A673 (cell line): Measurements from ENCODE around the gene SREBF2. TPM values are rescaled to one million over a fixed set of nuclear protein-coding genes. Genes with fewer than 3 reads are reported as not detected.

Experiments
- Bru-seq: library from RNA; stranded (reverse); fragments of 400-500 nt; gene quantifications from one replicate; lab custom pipeline; 2021; lab: Mats Ljungman, UMichigan
- BruChase-seq, 2 experiments: library from RNA; stranded (reverse); fragments of 400-500 nt; gene quantifications; one replicate each; lab custom pipeline; 2021; lab: Mats Ljungman, UMichigan
- BruUV-seq: library from RNA; stranded (reverse); fragments of 400-500 nt; replicated peaks from 2 replicates; lab custom pipeline; 2021; lab: Mats Ljungman, UMichigan
- CTCF ChIA-PET: fragments of 300-600 bp; sonication (Branson Sonifier 250); formaldehyde crosslinking; loops from one replicate; lab custom pipeline; 2022; ENCODE audit warnings: antibody characterized with exemption; lab: Charles Lee
- POLR2A ChIA-PET: fragments of 300-600 bp; sonication (Branson Sonifier 250); formaldehyde crosslinking; loops from one replicate; lab custom pipeline; 2022; ENCODE audit warnings: antibody characterized with exemption; ENCODE audit not compliant: low non-redundant PET; lab: Charles Lee
- DNase-seq: peaks from one replicate; pipeline ENCODE4 v3.0.0-alpha.2; 2015; ENCODE audit warnings: low spot score
- H3K27ac ChIP-seq: fragments of 200-600 bp; sonication (generic); 2 replicates; pipeline ENCODE4 v1.5.1; 2016; ENCODE audit warnings: mixed run types, low read depth, mild to moderate bottlenecking, mixed read lengths, antibody characterized with exemption, low read length; ENCODE audit not compliant: poor library complexity, severe bottlenecking
- H3K27me3 ChIP-seq: fragments of 200-600 bp; sonication (generic); replicated peaks from 2 replicates; pipeline ENCODE4 v1.6.1; 2017; ENCODE audit warnings: mixed run types, low read depth, mild to moderate bottlenecking, mixed read lengths, antibody characterized with exemption, low read length; ENCODE audit not compliant: insufficient read depth, poor library complexity
- H3K36me3 ChIP-seq: fragments of 200-600 bp; sonication (generic); 2 replicates; pipeline ENCODE4 v1.6.1; 2016; ENCODE audit warnings: mixed run types, mild to moderate bottlenecking, mixed read lengths, antibody characterized with exemption, low read length; ENCODE audit not compliant: insufficient read depth, poor library complexity, severe bottlenecking
- H3K4me1 ChIP-seq: fragments of 200-600 bp; sonication (generic); 2 replicates; pipeline ENCODE4 v1.6.1; 2017; ENCODE audit warnings: mixed run types, mild to moderate bottlenecking, mixed read lengths, antibody characterized with exemption, low read length; ENCODE audit not compliant: insufficient read depth, poor library complexity, severe bottlenecking
- H3K4me3 ChIP-seq: fragments of 200-600 bp; sonication (generic); 2 replicates; pipeline ENCODE4 v1.5.1; 2016; ENCODE audit warnings: low read depth, mixed run types, mild to moderate bottlenecking, mixed read lengths, low read length; ENCODE audit not compliant: poor library complexity, severe bottlenecking
- H3K9me3 ChIP-seq: fragments of 200-600 bp; sonication (generic); 2 replicates; pipeline ENCODE4 v1.6.1; 2016; ENCODE audit warnings: mixed run types, low read depth, mild to moderate bottlenecking, mixed read lengths, antibody characterized with exemption, low read length; ENCODE audit not compliant: poor library complexity, severe bottlenecking
- EZH2 ChIP-seq: fragments of 200-600 bp; sonication (generic); IDR thresholded peaks from 2 replicates; pipeline ENCODE4 v1.6.1; 2017; ENCODE audit warnings: borderline replicate concordance, low read depth, mild to moderate bottlenecking, mixed read lengths, antibody characterized with exemption, low read length; ENCODE audit not compliant: poor library complexity, severe bottlenecking
- intact Hi-C: fragments of 100-400 bp; cut with micrococcal nuclease; formaldehyde crosslinking; loops from one replicate; pipeline ENCODE4 v1.10.0; 2022; ENCODE audit not compliant: unreplicated experiment
- long read RNA-seq: library from polyadenylated mRNA; stranded (forward); transcript quantifications from one replicate; pipeline ENCODE4 v2.0.0, GENCODE V29; 2022
- total RNA-seq: library from RNA; stranded (reverse); gene quantifications from 2 replicates; pipeline ENCODE4 v1.2.3, GENCODE V29; 2021
- TF ChIP-seq, protein P1 (sequence below): fragments of 300-800, 200-600 bp; sonication (generic); conservative IDR thresholded peaks from 2 replicates; pipeline ENCODE4 v1.5.1; 2017; ENCODE audit warnings: low read depth, mild to moderate bottlenecking, antibody characterized with exemption, low read length, moderate library complexity, mixed read lengths

Gene SREBF2
- 141 and 162 TPM in 2 replicates for total RNA-seq
- percentile 91 among the genes with signal in this experiment for Bru-seq, nascent RNA
- percentile 91 among the genes with signal in this experiment for BruChase-seq, experiment 1, labeled RNA remaining after a 2-hour chase
- percentile 95 among the genes with signal in this experiment for BruChase-seq, experiment 2, labeled RNA remaining after a 6-hour chase
- long read RNA-seq, full-length matches to known transcripts: 150 of 266 reads
- long read RNA-seq, partial matches to known transcripts: 50 of 266 reads
- long read RNA-seq, other reads (novel, unspliced or antisense): 66 of 266 reads

DNA sequence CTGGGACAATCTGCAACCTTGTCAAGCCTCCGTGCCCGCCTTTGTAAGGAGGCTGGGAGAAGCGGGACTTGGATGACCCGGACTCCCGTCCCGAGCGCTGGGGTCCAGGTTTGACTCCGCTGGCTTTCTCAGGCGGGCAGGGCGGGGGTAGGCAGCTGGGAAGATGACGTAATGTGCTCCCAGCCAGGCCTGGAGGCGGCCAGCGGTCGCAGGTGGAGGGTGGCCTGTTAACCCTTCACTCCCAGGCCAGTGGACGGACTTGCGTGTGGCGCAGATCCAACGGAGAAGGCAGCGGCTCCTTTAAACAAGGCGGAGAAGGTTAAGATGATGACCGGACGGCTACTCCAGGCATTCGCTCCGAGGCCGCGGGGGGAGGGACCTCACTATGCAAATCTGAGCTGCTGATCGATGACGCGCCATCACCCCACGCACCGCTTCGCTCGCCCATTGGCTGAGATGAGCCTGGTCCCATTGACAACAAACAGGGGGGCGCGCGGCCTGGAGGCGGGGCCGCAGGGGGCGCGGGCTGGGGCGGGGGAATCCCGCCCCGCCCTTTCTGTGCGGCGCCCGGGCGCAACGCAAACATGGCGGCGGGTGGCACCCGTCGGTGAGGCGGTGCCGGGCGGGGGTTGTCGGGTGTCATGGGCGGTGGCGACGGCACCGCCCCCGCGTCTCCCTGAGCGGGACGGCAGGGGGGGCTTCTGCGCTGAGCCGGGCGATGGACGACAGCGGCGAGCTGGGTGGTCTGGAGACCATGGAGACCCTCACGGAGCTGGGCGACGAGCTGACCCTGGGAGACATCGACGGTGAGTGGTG is at the start of gene SREBF2:
SREBF2 (plus strand) TSS at position 553 of the 816 bp plus-strand sequence; CDS start at position 719, 166 bp downstream.
- Histone ChIP-seq H3K36me3 (peaks cover 33% of the 10 kb centered on the region), H3K27ac (peak within 1 kb of the TSS; percentile 99), H3K4me3 (peak within 1 kb of the TSS; percentile 76), H3K9me3 (peaks cover 8% of the 10 kb centered on the region), H3K27me3 (no peaks in the 10 kb centered on the region), H3K4me1 (peaks cover 14% of the 10 kb centered on the region)
- intact Hi-C loops: no loop called here
- ChIA-PET POLR2A (interaction anchor here (0.6 to 0.7 kb wide), 4 partner anchors 11 to 114 kb away, joined by 3 to 10 read pairs (median 4); partner anchors contain the start of genes CCDC134 and CENPM), CTCF (interaction anchor here (0.6 to 0.8 kb wide), 3 partner anchors 92 to 736 kb away, joined by 3 to 7 read pairs (median 3); no protein-coding TSS in a partner anchor)
- TF ChIP-seq EZH2: no peak
- TF ChIP-seq, protein P1, sequence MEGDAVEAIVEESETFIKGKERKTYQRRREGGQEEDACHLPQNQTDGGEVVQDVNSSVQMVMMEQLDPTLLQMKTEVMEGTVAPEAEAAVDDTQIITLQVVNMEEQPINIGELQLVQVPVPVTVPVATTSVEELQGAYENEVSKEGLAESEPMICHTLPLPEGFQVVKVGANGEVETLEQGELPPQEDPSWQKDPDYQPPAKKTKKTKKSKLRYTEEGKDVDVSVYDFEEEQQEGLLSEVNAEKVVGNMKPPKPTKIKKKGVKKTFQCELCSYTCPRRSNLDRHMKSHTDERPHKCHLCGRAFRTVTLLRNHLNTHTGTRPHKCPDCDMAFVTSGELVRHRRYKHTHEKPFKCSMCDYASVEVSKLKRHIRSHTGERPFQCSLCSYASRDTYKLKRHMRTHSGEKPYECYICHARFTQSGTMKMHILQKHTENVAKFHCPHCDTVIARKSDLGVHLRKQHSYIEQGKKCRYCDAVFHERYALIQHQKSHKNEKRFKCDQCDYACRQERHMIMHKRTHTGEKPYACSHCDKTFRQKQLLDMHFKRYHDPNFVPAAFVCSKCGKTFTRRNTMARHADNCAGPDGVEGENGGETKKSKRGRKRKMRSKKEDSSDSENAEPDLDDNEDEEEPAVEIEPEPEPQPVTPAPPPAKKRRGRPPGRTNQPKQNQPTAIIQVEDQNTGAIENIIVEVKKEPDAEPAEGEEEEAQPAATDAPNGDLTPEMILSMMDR: no peak
- DNase-seq: peak; percentile 100
- no TSS peak for BruUV-seq

DNA sequence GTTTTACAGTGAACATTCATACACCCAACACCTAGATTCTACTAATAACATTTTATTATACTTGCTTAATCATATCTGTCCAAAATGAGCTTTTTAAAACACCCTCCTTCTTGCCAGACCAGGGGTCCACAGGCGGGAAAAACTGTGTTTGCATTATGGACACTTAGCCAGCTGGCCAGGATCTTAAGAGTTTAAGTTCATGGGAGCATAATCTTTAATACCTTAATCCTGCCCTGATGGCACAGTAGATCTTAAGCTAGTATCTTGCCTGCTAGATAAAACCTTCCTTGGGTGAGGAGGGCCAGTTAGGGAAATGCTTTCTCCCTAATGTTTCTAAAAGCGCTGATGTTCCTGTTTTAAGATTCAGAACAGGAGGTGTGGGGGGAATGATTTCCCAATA is 45.6 kb upstream of the SREBF2 start:
- no peaks in the 10 kb centered on the region for H3K9me3 ChIP-seq
- no peaks in the 10 kb centered on the region for H3K27me3 ChIP-seq
- no peak overlapping the region for H3K4me3 ChIP-seq
- no peak for DNase-seq
- TF ChIP-seq EZH2: no peak
- no peaks in the 10 kb centered on the region for H3K36me3 ChIP-seq
- no peak overlapping the region for H3K27ac ChIP-seq
- intact Hi-C loops: no loop called here
- ChIA-PET POLR2A (interaction anchor here (0.6 kb wide), 1 partner anchor 75 kb away, joined by 4 read pairs; no protein-coding TSS in a partner anchor), CTCF (no interaction called here)
- no peaks in the 10 kb centered on the region for H3K4me1 ChIP-seq
- BruUV-seq: no TSS peak

DNA sequence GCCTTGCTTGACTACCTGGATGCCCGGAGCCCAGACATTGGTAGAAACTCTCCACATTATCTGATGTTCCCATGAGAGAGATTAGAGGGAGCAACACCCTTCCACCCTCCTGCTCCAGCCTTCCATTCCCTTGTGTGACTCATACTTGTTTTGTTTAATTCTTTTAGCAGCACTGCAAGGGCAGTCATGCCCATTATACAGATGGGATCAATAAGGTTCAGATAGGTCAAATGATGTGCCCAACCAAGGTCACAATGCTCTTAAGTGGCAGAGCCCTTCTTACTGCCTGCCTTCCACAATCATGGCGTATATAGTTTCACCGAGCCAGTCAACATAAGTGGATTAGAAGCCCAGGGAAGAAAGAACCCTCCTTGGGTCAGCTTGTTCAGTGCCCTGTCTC is 39.0 kb upstream of the SREBF2 start:
- Histone ChIP-seq H3K27ac (no peak overlapping the region), H3K9me3 (no peaks in the 10 kb centered on the region), H3K36me3 (no peaks in the 10 kb centered on the region), H3K4me3 (no peak overlapping the region), H3K27me3 (no peaks in the 10 kb centered on the region), H3K4me1 (no peaks in the 10 kb centered on the region)
- no peak for DNase-seq
- TF ChIP-seq EZH2: no peak
- TF ChIP-seq, protein P1: no peak
- CTCF ChIA-PET: no interaction called here
- BruUV-seq: no TSS peak
- intact Hi-C loops: no loop called here
- POLR2A ChIA-PET: no interaction called here
